Spinal cord (tissue), 10 donors: ENCODE measurements around the gene MYO15B. TPM values are rescaled to one million over a fixed set of nuclear protein-coding genes. Genes with fewer than 3 reads are reported as not detected.

Experiments used
- DNase-seq, 6 donors: peaks; one replicate each; pipeline versions ENCODE4 v3.0.0 to v3.0.0-alpha.2; 2013 to 2015; ENCODE audit warnings: low spot score in 6 of 6, low read depth in 4 of 6
- H3K27ac ChIP-seq: one replicate; pipeline ENCODE4 v1.5.1; 2013; ENCODE audit warnings: low read depth, low read length, control low read depth
- H3K27me3 ChIP-seq: one replicate; pipeline ENCODE4 v1.6.1; 2013; ENCODE audit warnings: low read length; ENCODE audit not compliant: control insufficient read depth, insufficient read depth
- H3K36me3 ChIP-seq: one replicate; pipeline ENCODE4 v1.6.1; 2013; ENCODE audit warnings: low read length; ENCODE audit not compliant: control insufficient read depth, insufficient read depth
- H3K4me1 ChIP-seq: one replicate; pipeline ENCODE4 v1.6.1; 2013; ENCODE audit warnings: low read length; ENCODE audit not compliant: control insufficient read depth, insufficient read depth
- H3K4me3 ChIP-seq: one replicate; pipeline ENCODE4 v1.5.1; 2013; ENCODE audit warnings: low read depth, low read length, control low read depth
- H3K9me3 ChIP-seq: one replicate; pipeline ENCODE4 v1.6.1; 2013; ENCODE audit warnings: low read length; ENCODE audit not compliant: control insufficient read depth, insufficient read depth
- WGBS: methylation state at CpG from one replicate; pipeline ENCODE4 v1.1.5; 2013; ENCODE audit warnings: missing lambda C conversion rate; ENCODE audit not compliant: insufficient coverage; 5-methylcytosine and 5-hydroxymethylcytosine counted together
- polyA plus RNA-seq, 2 donors: library from polyadenylated mRNA; unstranded; fragments of 120-200 nt; gene quantifications; one replicate each; pipeline ENCODE4 v1.2.1, GENCODE V29; 2013; ENCODE audit not compliant: insufficient read length in 2 of 2
- total RNA-seq, 2 donors: library from RNA; depleted of rRNA in 1 of 2; stranded (reverse); fragments of 120-200 nt in 1 of 2; fragments of >200 nt in 1 of 2; gene quantifications; one replicate each; pipeline versions ENCODE4 v1.2.3 to v1.2.4, GENCODE V29; 2013 to 2014
- donor health status: healthy.

MYO15B gene
- total and polyA plus RNA-seq, 4 donors, result 38.9 to 148 (median 98.8) TPM

GRCh38 chr17:75622076-75622475 is 34.5 kb downstream of the MYO15B start:
- WGBS, result 36% methylated on average over 5 of the region's 8 CpGs
- Histone ChIP-seq H3K36me3 (peaks cover 86% of the 10 kb centered on the region), H3K27me3 (no peaks in the 10 kb centered on the region), H3K27ac (no peak overlapping the region), H3K4me3 (no peak overlapping the region), H3K4me1 (peaks cover 7% of the 10 kb centered on the region), H3K9me3 (no peaks in the 10 kb centered on the region)
- DNase-seq, result no peak

- Histone ChIP-seq H3K9me3 (no peaks in the 10 kb centered on the region), H3K36me3 (peaks cover 84% of the 10 kb centered on the region), H3K27me3 (no peaks in the 10 kb centered on the region), H3K4me1 (peaks cover 7% of the 10 kb centered on the region), H3K27ac (no peak overlapping the region), H3K4me3 (no peak overlapping the region)
- no peak for DNase-seq
- 90% methylated on average over 12 of the region's 15 CpGs for WGBS
Measured at GRCh38 chr17:75622771-75623273, 35.2 kb downstream of the MYO15B start.

DNA sequence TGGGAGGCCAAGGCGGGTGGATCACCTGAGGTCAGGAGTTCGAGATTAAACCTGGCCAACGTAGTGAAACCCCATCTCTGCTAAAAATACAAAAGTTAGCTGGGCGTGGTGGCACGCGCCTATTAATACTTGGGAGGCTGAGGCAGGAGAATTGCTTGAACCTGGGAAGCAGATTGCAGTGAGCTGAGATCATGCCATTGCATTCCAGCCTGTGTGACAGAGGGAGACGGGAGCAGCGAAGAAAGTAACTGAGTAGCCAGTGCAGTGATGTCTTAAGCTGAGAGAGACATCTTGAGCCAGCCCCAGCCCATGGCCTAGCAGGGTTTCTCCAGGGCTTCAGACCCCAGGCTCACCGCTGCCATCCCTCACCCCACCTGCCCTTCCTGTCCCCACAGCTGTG is 35.8 kb downstream of the MYO15B start:
- H3K27ac ChIP-seq, result no peak overlapping the region
- H3K36me3 ChIP-seq, result peaks cover 84% of the 10 kb centered on the region
- H3K9me3 ChIP-seq, result no peaks in the 10 kb centered on the region
- H3K4me1 ChIP-seq, result peaks cover 7% of the 10 kb centered on the region
- no peak overlapping the region for H3K4me3 ChIP-seq
- H3K27me3 ChIP-seq, result no peaks in the 10 kb centered on the region
- 97% methylated on average over 6 of the region's 9 CpGs for WGBS
- DNase-seq, result no peak

DNA sequence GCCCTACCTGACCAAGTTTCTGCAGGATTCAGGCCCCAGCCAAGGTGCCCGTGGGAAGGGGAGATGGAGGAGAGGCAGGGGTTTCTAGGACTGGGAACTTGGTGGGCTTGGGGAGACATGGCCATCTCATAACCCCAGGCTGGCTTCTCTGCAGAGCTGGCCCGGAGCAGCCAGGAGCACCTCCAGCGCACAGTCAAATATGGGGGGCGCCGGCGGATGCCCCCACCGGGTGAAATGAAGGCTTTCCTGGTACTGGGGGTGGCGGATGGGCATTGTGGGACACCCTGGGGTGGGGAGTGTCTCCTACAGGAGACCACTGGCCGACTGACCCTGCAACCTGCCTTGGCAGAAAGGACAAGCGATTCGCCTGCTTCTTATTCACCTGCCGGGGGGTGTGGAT is 36.4 kb downstream of the MYO15B start:
- Histone ChIP-seq H3K4me1 (peaks cover 7% of the 10 kb centered on the region), H3K27ac (no peak overlapping the region), H3K9me3 (no peaks in the 10 kb centered on the region), H3K36me3 (peaks cover 85% of the 10 kb centered on the region), H3K27me3 (no peaks in the 10 kb centered on the region), H3K4me3 (no peak overlapping the region)
- no peak for DNase-seq
- WGBS, result 88% methylated on average over 5 of the region's 12 CpGs

DNA sequence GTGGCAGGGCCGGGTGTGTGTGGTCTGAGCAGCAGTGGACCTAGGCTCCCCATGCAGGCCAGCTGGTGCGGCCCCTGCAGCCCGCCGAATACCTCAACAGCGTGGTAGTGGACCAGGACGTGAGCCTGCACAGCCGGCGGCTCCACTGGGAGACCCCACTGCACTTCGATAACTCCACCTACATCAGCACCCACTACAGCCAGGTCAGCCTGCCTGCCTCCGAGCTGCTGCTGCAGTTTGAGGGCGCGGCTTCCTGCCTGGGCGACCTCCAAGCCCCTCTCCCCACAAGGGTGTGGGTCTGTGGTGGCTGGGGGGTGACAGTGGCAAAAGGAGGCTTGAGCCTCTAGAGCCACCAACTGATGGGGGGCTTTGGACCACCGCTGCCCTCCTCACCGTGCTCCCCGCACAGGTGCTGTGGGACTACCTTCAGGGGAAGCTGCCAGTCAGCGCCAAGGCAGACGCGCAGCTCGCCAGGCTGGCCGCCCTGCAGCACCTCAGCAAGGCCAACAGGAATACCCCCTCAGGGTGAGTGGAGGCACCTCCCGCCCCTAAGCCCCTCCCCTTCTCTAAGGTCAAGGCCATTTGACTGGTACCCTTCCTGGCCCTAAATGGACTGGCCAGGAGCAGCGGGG is 37.2 kb downstream of the MYO15B start:
- WGBS, result 92% methylated on average over 13 of the region's 23 CpGs
- Histone ChIP-seq H3K9me3 (no peaks in the 10 kb centered on the region), H3K27me3 (no peaks in the 10 kb centered on the region), H3K4me1 (peaks cover 7% of the 10 kb centered on the region), H3K27ac (no peak overlapping the region), H3K4me3 (no peak overlapping the region), H3K36me3 (peaks cover 85% of the 10 kb centered on the region)
- DNase-seq, result no peak

DNA sequence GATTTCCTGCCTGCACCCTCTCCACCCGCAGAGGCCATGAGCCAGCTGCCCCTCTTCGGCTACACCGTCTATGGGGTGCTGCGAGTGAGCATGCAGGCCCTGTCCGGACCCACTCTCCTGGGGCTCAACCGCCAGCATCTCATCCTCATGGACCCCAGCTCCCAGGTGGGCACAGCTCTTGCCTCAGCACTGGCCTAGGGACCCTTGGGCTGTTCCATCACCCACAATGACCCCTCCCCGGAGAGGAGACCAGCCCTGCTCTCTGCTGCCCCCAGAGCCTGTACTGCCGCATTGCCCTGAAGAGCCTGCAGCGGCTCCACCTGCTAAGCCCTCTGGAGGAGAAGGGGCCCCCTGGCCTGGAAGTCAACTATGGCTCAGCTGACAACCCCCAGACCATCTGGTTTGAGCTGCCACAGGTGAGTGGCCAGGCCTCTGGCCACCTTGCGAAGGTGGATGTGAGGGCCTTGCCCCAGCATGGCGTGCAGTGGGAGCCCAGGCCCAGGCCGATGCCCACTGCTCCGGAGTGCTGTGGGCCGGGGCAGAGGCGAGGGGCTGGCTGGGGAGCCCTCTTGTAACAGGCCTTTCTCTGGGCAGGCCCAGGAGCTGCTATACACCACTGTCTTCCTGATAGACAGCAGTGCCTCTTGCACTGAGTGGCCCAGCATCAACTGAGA is 38.4 kb downstream of the MYO15B start:
- peak in 2 of 6 donors; percentile 41 to 42 for DNase-seq
- Histone ChIP-seq H3K27ac (no peak overlapping the region), H3K4me1 (peaks cover 7% of the 10 kb centered on the region), H3K4me3 (no peak overlapping the region), H3K27me3 (no peaks in the 10 kb centered on the region), H3K36me3 (peaks cover 85% of the 10 kb centered on the region), H3K9me3 (no peaks in the 10 kb centered on the region)
- WGBS, result 78% methylated on average over 15 of the region's 15 CpGs

- H3K4me1 ChIP-seq, result peaks cover 7% of the 10 kb centered on the region
- peaks cover 86% of the 10 kb centered on the region for H3K36me3 ChIP-seq
- DNase-seq, result no peak
- 88% methylated on average over 10 of the region's 11 CpGs for WGBS
- H3K9me3 ChIP-seq, result no peaks in the 10 kb centered on the region
- no peaks in the 10 kb centered on the region for H3K27me3 ChIP-seq
- no peak overlapping the region for H3K4me3 ChIP-seq
- H3K27ac ChIP-seq, result no peak overlapping the region
Measured at GRCh38 chr17:75626496-75627038, 39.0 kb downstream of the MYO15B start.

- Histone ChIP-seq H3K4me1 (peaks cover 7% of the 10 kb centered on the region), H3K4me3 (no peak overlapping the region), H3K27ac (no peak overlapping the region), H3K9me3 (no peaks in the 10 kb centered on the region), H3K27me3 (no peaks in the 10 kb centered on the region), H3K36me3 (peaks cover 87% of the 10 kb centered on the region)
- 96% methylated on average over 4 of the region's 10 CpGs for WGBS
- DNase-seq, result no peak
Measured at GRCh38 chr17:75627094-75627493, 39.5 kb downstream of the MYO15B start.

DNA sequence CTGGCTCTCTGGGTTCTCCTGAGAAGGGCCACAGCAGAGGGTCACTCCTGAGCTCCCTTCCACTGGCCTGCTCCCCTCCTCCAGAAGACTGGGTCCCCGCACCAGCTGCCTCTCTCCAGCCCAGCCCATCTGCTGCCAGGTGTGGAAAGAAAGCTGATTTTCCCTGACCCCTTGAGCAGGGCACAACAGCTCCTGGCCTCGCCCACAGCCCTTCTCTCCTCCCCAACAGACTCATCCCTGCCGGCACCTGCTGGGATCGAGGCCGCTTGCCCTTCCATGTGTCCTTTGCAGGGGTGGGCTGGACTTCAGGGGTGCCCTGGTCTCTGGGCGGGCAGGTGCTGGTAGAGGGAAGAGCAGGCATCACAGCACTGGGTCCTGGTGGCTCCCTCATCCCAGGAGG is 40.8 kb downstream of the MYO15B start:
- 93% methylated on average over 4 of the region's 6 CpGs for WGBS
- no peak for DNase-seq

DNA sequence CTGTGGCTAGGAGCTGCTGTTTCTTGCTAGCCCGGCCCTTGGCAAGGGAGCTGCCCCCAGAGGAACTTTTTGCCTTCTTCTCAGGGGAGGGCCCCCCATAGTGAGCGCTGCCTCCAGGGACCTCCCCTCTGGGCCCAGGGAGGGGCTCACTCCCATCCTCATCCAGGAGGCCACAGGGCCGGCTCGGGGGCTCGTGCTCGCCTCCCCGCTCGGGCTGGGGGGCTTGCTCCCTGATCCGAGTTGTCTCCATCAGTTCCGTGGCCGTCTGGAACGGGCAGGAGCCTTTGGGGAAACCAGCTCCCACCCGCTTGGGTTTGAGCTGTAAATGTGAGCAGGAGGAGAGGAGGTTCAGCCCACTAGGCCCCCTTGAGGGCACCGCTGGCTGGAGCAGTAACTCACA is 41.6 kb downstream of the MYO15B start:
- Histone ChIP-seq H3K4me3 (no peak overlapping the region), H3K4me1 (peaks cover 26% of the 10 kb centered on the region), H3K27ac (no peak overlapping the region), H3K9me3 (no peaks in the 10 kb centered on the region), H3K27me3 (no peaks in the 10 kb centered on the region), H3K36me3 (peaks cover 78% of the 10 kb centered on the region)
- no peak for DNase-seq
- 83% methylated on average over 14 of the region's 14 CpGs for WGBS

More for the DNA sequence above, 40.8 kb downstream of the MYO15B start:
- Histone ChIP-seq H3K9me3 (no peaks in the 10 kb centered on the region), H3K27ac (no peak overlapping the region), H3K27me3 (no peaks in the 10 kb centered on the region), H3K4me3 (no peak overlapping the region), H3K4me1 (peaks cover 19% of the 10 kb centered on the region), H3K36me3 (peaks cover 85% of the 10 kb centered on the region)
